CD4-positive, alpha-beta T cell (primary cell): ENCODE results near the gene LRP1B. TPM values are rescaled to one million over a fixed set of nuclear protein-coding genes. Genes with fewer than 3 reads are reported as not detected.

Experiments used
- ATAC-seq: fragments of 200-7000 bp; cut with Tn5 transposase; one replicate; pipeline ENCODE4 v1.10.0; 2022; ENCODE audit warnings: mild to moderate bottlenecking; ENCODE audit not compliant: poor library complexity
- CTCF ChIA-PET: fragments of 350-600 bp; sonication (Branson Sonifier 250); formaldehyde crosslinking; loops from one replicate; lab custom pipeline; 2021; ENCODE audit warnings: antibody characterized with exemption, inconsistent platforms; lab: Charles Lee
- POLR2A ChIA-PET: fragments of 350-600 bp; sonication (Branson Sonifier 250); formaldehyde crosslinking; loops from one replicate; lab custom pipeline; 2021; ENCODE audit warnings: antibody characterized with exemption, inconsistent platforms; lab: Charles Lee
- DNase-seq, 14 experiments: peaks; one replicate each; pipeline ENCODE4 v3.0.0-alpha.2; 2013 to 2020; ENCODE audit warnings: mixed read lengths in 2 of 14
- H3K27ac ChIP-seq, 2 donors: one replicate each; pipeline versions ENCODE4 v1.5.1 to v1.7.0; 2013; ENCODE audit warnings: low read length in 2 of 2, low read depth in 1 of 2, mild to moderate bottlenecking in 1 of 2
- H3K27me3 ChIP-seq, 2 experiments: 1 replicate in 1 of 2; 2 replicates in 1 of 2; pipeline versions ENCODE4 v1.6.1 to v1.7.0; 2013; ENCODE audit warnings: low read length in 2 of 2, control low read depth in 1 of 2, mild to moderate bottlenecking in 1 of 2, moderate library complexity in 1 of 2; ENCODE audit not compliant: insufficient read depth in 2 of 2, control insufficient read depth in 1 of 2
- H3K36me3 ChIP-seq: one replicate; pipeline ENCODE4 v1.6.1; 2013; ENCODE audit warnings: low read length, control low read depth; ENCODE audit not compliant: insufficient read depth
- H3K4me1 ChIP-seq: one replicate; pipeline ENCODE4 v1.6.1; 2013; ENCODE audit warnings: low read length, control low read depth; ENCODE audit not compliant: insufficient read depth
- H3K4me3 ChIP-seq: one replicate; pipeline ENCODE4 v1.5.1; 2013; ENCODE audit warnings: mild to moderate bottlenecking, low read length, moderate library complexity
- H3K9me3 ChIP-seq, 2 experiments: 1 replicate in 1 of 2; 2 replicates in 1 of 2; pipeline versions ENCODE4 v1.6.1 to v1.7.0; 2013; ENCODE audit warnings: low read length in 2 of 2, mild to moderate bottlenecking in 2 of 2, control low read depth in 1 of 2, moderate library complexity in 1 of 2; ENCODE audit not compliant: control insufficient read depth in 1 of 2, insufficient read depth in 1 of 2
- H3K27ac Mint-ChIP-seq: one replicate; pipeline ENCODE4 v1.8.0; 2020; ENCODE audit warnings: mixed read lengths
- H3K27me3 Mint-ChIP-seq: one replicate; pipeline ENCODE4 v1.8.0; 2021; ENCODE audit warnings: mixed read lengths
- H3K36me3 Mint-ChIP-seq: one replicate; pipeline ENCODE4 v1.8.0; 2021; ENCODE audit warnings: low read depth, mixed read lengths
- H3K4me1 Mint-ChIP-seq: one replicate; pipeline ENCODE4 v1.8.0; 2021; ENCODE audit warnings: low read depth, mixed read lengths
- H3K4me3 Mint-ChIP-seq: one replicate; pipeline ENCODE4 v1.8.0; 2020; ENCODE audit warnings: mild to moderate bottlenecking, mixed read lengths
- H3K9me3 Mint-ChIP-seq: one replicate; pipeline ENCODE4 v1.8.0; 2020; ENCODE audit warnings: mixed read lengths
- CTCF ChIP-seq: fragments of 200-600 bp; IDR thresholded peaks from one replicate; pipeline ENCODE4 v1.8.0; 2022; ENCODE audit warnings: antibody characterized with exemption, mild to moderate bottlenecking
- intact Hi-C, 2 experiments: fragments of 100-400 bp; cut with DNase I in 1 of 2; cut with micrococcal nuclease in 1 of 2; formaldehyde crosslinking; loops; one replicate each; pipeline versions ENCODE4 v1.15.1 to v1.9.0; 2023 to 2025; cut with DNase I, micrococcal nuclease
- total RNA-seq, 174 experiments: library from RNA in 2 of 174; stranded (reverse) in 2 of 174; gene quantifications; one replicate each; pipeline ENCODE4 v1.2.3 and lab custom pipeline; 2021 to 2026

LRP1B gene
- total RNA-seq, 2 experiments from 2014 or later, result not detected

GRCh38 chr2:141878016-141878415 is 252.8 kb downstream of the LRP1B start:
- CTCF ChIA-PET, result interaction anchor here (0.6 kb wide), 1 partner anchor 61 kb away, joined by 3 read pairs; no protein-coding TSS in a partner anchor
- H3K36me3 ChIP-seq, result no peaks in the 10 kb centered on the region
- POLR2A ChIA-PET, result no interaction called here
- H3K4me3 ChIP-seq, result no peak overlapping the region
- ATAC-seq (no peak), DNase-seq (no peak)
- Mint-ChIP-seq H3K27me3 (no peaks in the 10 kb centered on the region), H3K4me3 (no peak overlapping the region), H3K9me3 (peaks cover 3% of the 10 kb centered on the region), H3K4me1 (no peaks in the 10 kb centered on the region), H3K27ac (no peak overlapping the region), H3K36me3 (no peaks in the 10 kb centered on the region)
- H3K9me3 ChIP-seq, result no peaks in the 10 kb centered on the region
- H3K27ac ChIP-seq, result no peak overlapping the region
- TF ChIP-seq CTCF, result no peak
- no peaks in the 10 kb centered on the region for H3K27me3 ChIP-seq
- intact Hi-C loops, result no loop called here
- H3K4me1 ChIP-seq, result no peaks in the 10 kb centered on the region

- ATAC-seq, result no peak
- Histone ChIP-seq H3K4me3 (no peak overlapping the region), H3K4me1 (no peaks in the 10 kb centered on the region), H3K9me3 (no peaks in the 10 kb centered on the region), H3K27me3 (no peaks in the 10 kb centered on the region), H3K36me3 (no peaks in the 10 kb centered on the region), H3K27ac (no peak overlapping the region)
- H3K4me3 Mint-ChIP-seq, result no peak overlapping the region
- no peaks in the 10 kb centered on the region for H3K4me1 Mint-ChIP-seq
- TF ChIP-seq CTCF, result no peak
- H3K9me3 Mint-ChIP-seq, result peaks cover 9% of the 10 kb centered on the region
- H3K27ac Mint-ChIP-seq, result no peak overlapping the region
- intact Hi-C loops, result no loop called here
- ChIA-PET CTCF (no interaction called here), POLR2A (no interaction called here)
- no peaks in the 10 kb centered on the region for H3K27me3 Mint-ChIP-seq
- DNase-seq, result no peak
- H3K36me3 Mint-ChIP-seq, result no peaks in the 10 kb centered on the region
These were observed 258.7 kb downstream of the LRP1B start for GRCh38 chr2:141871913-141872634.

- ChIA-PET POLR2A (no interaction called here), CTCF (no interaction called here)
- Histone ChIP-seq H3K9me3 (peaks cover 0 to 6% of the 10 kb centered on the region in 2 experiments), H3K27me3 (no peaks in the 10 kb centered on the region), H3K36me3 (no peaks in the 10 kb centered on the region), H3K27ac (no peak overlapping the region), H3K4me1 (no peaks in the 10 kb centered on the region), H3K4me3 (no peak overlapping the region)
- Mint-ChIP-seq H3K9me3 (peaks cover 18% of the 10 kb centered on the region), H3K4me3 (no peak overlapping the region), H3K36me3 (no peaks in the 10 kb centered on the region), H3K27ac (no peak overlapping the region), H3K27me3 (no peaks in the 10 kb centered on the region), H3K4me1 (no peaks in the 10 kb centered on the region)
- DNase-seq, result no peak
- intact Hi-C loops, result no loop called here
- no peak for ATAC-seq
- no peak for TF ChIP-seq CTCF
These were observed 261.2 kb downstream of the LRP1B start for GRCh38 chr2:141869572-141869971.
